ENCODE data around the gene COL4A6. TPM values are rescaled to one million over a fixed set of nuclear protein-coding genes. Genes with fewer than 3 reads are reported as not detected.

Gene COL4A6
- total RNA-seq, 1 experiment from 2014 or later, result 0.28 TPM

GRCh38 chrX:108468486-108468885 is 30.3 kb upstream of the COL4A6 start:
- H3K9me3 ChIP-seq (ENCODE audit: control insufficient read depth, insufficient read depth, low read depth, low read length), result no peaks in the 10 kb centered on the region
- CTCF ChIA-PET, result no interaction called here
- TF ChIP-seq TCF7L2 (IDR thresholded peaks at IDR 0.05; ENCODE audit: low read depth, low read length) (no peak), CTCF (IDR thresholded peaks at IDR 0.05) (no peak)
- H3K36me3 ChIP-seq (ENCODE audit: control insufficient read depth, insufficient read depth, low read length), result no peaks in the 10 kb centered on the region
- DNase-seq (ENCODE audit: low read depth, low spot score) (no peak), ATAC-seq (no peak)
- intact Hi-C loops (cut with micrococcal nuclease; ENCODE audit: unreplicated experiment) (no loop called here), in situ Hi-C loops (cut with HindIII; ENCODE audit: low pct_unique_long_range_greater_than_20kb, low sequenced_read_pairs) (no loop called here)
- no peak overlapping the region for H3K27ac ChIP-seq (ENCODE audit: low read length)
- no peaks in the 10 kb centered on the region; the same call in 1 of the 2 replicates for H3K4me1 ChIP-seq (ENCODE audit: control insufficient read depth, insufficient read depth, low read length)
- BruUV-seq (replicated peaks), result no TSS peak
- POLR2A ChIA-PET, result interaction anchor here (0.7 kb wide), 1 partner anchor 14 kb away, joined by 3 read pairs; no protein-coding TSS in a partner anchor
- no peak overlapping the region for H3K4me3 ChIP-seq (ENCODE audit: low read depth in 2 of 2, low read length in 2 of 2)
- H3K27me3 ChIP-seq (ENCODE audit: control insufficient read depth, insufficient read depth, low read length), result no peaks in the 10 kb centered on the region

GRCh38 chrX:108464604-108465003 is 26.4 kb upstream of the COL4A6 start:
- ChIA-PET CTCF (no interaction called here), POLR2A (no interaction called here)
- DNase-seq (ENCODE audit: low read depth, low spot score) (no peak), ATAC-seq (no peak)
- intact Hi-C loops (cut with micrococcal nuclease; ENCODE audit: unreplicated experiment) (no loop called here), in situ Hi-C loops (cut with HindIII; ENCODE audit: low pct_unique_long_range_greater_than_20kb, low sequenced_read_pairs) (no loop called here)
- no TSS peak for BruUV-seq (replicated peaks)
- no peaks in the 10 kb centered on the region; the same call in 1 of the 2 replicates for H3K4me1 ChIP-seq (ENCODE audit: control insufficient read depth, insufficient read depth, low read length)
- H3K36me3 ChIP-seq (ENCODE audit: control insufficient read depth, insufficient read depth, low read length), result no peaks in the 10 kb centered on the region
- H3K27me3 ChIP-seq (ENCODE audit: control insufficient read depth, insufficient read depth, low read length), result no peaks in the 10 kb centered on the region
- no peak overlapping the region for H3K27ac ChIP-seq (ENCODE audit: low read length)
- H3K4me3 ChIP-seq (ENCODE audit: low read depth in 2 of 2, low read length in 2 of 2), result no peak overlapping the region
- no peaks in the 10 kb centered on the region for H3K9me3 ChIP-seq (ENCODE audit: control insufficient read depth, insufficient read depth, low read depth, low read length)
- TF ChIP-seq CTCF (IDR thresholded peaks at IDR 0.05) (no peak), POLR2AphosphoS5 (IDR thresholded peaks at IDR 0.05; ENCODE audit: low read depth, low read length) (no peak), TCF7L2 (IDR thresholded peaks at IDR 0.05; ENCODE audit: low read depth, low read length) (no peak), REST (IDR thresholded peaks at IDR 0.05; ENCODE audit: insufficient read depth in 1 of 2, low read depth in 2 of 2, low read length in 1 of 2) (no peak), SIN3A (IDR thresholded peaks at IDR 0.05; ENCODE audit: borderline replicate concordance, insufficient read depth, low read depth, low read length) (no peak)
